Stimulated activated CD4-positive, alpha-beta T cell treated with anti-CD3 and anti-CD28 coated beads, Interleukin-12 subunit alpha, Interleukin-12 subunit beta, amount 100 ng/mL, for 4 hours (primary cell): ENCODE results near the gene WDR93.
A peak's percentile ranks its signal among the peaks of the same experiment; 100 is the strongest.

Source experiments
- DNase-seq: peaks from one replicate; pipeline ENCODE4 v3.0.0-alpha.2; 2020

The WDR93 gene

DNA sequence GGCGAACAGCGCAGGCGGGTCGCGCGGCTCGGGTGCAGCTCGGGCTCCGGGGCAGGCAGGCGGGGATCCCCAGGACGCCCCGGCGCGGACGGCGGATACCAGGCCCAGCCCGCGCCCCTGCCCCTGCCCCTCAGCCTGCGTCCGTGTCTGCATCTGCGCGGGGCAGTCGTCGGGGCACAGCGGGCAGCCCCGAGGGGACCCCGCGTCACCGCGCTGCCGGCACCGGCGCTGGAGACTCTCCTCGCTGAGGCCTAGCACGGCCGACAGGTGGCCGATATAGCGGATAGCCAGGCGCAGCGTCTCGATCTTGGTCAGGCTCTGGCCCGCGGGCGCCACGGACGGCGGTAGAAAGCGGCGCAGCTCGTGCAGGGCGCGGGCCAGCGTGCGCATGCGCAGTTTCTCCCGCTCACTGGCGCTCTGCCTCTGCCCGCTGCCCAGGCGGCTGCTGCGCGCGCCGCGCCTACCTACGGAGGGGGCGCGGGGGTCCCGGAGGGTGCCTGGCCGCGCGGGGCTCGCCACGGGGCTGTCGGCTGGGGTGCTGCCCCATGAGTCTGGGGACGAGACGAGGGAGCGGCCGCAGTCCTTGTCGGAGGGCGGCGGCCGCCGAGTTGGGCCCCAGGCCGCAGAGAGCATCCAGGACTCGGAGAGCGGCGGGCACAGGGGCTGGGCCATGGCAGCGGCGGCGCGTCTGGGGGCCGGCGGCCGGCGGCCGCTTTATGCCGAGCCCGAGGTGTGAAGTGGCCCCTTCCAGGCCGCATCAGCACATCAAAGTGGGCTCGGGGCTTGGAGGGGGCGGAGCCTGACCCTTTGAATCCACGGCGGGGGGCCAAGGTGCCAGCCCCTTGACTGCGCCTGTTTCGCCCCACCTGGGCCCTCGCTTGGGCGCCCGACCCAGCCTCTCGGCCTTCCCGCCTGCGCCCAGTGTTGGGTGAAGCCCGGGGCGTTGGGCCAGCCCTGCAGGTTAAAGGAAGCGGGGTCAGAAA, 60.2 kb downstream of the WDR93 start, which contains the start of gene MESP1:
TSS of gene MESP1 (minus strand) at position 690 of the 983 bp plus-strand sequence. CDS start at position 672, 18 bp downstream.
- DNase-seq = peak; percentile 87

DNA sequence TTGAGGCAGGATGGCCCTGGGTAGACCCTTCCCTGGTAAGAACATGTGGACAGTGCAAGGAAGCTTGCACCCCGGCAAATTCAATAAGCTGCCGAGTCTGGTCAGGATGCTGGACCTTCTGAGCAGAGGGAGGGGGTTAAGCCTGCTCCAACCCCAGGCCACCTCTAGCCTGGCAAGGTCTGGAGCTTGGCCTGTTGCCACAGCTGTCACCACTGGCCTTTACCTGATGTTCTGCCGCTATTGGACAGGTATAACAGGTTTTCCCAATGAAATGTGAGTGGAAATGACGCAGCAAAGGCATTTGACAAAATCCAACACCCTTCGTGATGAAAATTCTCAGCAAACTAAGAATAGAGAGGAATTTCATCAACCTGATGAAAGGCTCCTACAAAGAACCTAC, 61.1 kb downstream of the WDR93 start:
- DNase-seq = no peak

DNA sequence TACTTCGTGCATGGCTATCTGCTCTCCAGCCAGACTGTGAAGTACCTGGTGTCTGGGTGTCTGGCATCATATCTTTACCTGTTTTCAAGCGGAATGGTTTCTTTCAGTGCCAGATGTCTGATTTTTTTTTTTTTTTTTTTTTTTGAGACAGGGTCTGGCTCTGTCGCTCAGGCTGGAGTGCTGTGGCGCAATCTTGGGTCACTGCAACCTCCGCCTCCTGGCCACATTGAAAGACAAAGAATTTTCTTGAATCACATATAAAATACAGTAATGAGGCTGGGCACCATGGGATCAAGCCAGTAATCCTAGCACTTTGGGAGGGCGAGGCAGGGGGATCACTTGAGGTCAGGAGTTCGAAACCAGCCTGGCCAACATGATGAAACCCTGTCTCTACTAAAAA, 63.2 kb downstream of the WDR93 start:
- no peak for DNase-seq

DNA sequence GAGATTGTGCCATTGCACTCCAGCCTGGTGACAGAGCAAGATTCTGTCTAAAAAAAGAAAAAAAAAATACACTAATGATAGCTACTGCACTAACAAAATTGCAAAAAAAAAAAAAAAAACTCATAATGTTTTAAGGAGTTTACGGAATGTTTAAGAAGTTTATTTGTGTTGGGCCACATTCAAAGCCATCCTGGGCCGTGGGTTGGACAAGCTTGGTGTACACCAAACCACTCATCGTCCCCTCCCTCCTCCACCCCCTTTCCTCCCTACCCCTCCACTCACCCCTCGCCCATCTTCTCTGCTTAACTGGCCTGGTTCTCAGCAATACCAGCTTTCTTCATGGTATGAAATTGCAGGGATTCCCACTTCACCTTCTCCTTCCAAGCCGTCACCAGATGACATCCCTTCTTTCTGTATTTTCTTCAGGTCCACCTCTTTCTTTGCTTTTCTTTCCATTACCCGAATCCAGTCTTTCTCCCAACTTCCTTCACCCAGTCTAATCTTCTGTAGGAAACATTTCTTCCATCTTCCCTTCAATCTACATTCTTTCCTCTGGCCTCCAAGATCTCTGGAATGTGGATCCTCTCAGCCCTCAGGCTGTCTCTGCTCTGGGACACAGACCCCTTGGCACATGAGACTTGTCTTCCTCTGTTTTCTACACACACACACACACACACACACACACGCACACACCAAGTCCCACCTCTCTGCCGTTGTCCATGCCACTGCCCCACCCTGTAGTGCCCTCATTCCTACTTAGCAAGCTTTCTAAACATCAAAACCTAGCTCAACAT, 63.9 kb downstream of the WDR93 start:
- DNase-seq = no peak

DNA sequence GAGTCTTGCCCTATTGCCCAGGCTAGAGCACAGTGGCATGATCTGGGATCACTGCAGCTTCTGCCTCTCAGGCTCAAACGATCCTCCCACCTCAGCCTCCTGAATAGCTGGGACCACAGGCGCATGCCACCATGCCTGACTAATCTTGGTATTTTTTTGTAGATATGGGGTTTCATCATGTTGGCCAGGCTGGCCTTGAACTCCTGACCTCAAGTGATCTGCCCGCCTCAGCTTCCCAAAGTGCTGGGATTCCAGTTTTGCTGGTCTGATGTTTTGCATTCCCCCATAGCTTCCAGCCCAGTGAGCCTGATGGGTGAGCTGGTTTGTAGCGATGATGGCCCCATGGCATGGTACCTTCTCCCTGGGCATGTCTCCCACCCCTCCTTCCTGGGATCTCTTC, 65.1 kb downstream of the WDR93 start:
- no peak for DNase-seq

DNA sequence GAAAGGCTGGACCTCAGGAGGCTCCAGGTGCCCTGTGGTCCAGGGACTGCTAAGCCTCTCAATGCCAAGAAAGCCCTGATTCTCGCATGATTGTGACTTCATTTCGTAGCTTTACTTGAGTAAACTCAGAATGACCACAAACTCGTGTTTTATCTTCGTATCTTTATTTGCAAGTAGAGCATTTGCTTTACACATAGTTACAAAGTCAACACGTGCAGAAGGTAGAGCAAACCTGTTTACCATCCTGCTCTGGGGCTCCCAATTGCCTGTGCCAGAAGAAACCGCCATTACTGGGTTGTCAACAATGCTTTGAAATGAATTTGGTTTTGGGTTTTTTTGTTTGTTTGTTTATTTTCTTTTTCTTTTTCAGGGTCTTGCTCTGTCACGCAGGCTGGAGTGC, 66.3 kb downstream of the WDR93 start:
- no peak for DNase-seq

DNA sequence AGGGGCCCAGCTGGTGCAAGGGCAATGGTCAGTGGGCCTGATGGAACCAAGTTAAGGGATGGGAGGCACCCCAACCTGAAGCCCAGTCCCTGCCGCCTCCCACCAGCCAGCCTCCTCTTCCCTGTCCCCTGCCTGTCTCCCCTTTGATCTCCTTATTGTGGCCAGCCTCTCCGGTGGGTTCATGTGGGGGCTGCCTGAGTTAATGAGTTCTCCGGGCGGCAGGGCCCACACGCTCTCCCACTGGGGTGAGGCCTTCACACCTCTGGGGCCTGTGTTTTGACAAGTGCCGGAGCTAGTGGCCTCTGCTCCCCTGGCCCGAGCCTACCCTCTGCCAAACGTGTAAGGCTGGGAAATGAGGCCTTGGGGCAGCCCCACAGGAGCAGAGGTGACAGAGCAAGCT, 67.7 kb downstream of the WDR93 start:
- DNase-seq = no peak

DNA sequence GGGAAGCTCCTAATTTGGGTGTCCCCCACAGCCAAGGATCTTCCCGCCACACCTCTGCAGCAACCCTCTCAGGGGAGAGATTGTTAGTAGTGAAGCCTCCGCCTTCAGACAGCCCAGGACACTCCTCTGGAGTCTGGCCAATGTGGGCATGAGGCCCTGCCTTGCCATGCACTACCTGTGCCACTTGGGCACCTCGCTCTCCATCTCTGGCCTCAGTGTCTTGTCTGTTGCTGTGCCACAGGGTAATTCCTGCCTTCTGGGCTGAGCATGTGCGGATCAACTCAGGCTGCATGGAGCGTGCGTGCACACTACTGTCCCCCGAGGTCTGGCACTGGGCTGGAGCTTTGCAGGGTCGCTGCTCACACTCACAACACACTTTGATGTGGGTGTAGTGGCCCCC, 68.4 kb downstream of the WDR93 start:
- DNase-seq = no peak

DNA sequence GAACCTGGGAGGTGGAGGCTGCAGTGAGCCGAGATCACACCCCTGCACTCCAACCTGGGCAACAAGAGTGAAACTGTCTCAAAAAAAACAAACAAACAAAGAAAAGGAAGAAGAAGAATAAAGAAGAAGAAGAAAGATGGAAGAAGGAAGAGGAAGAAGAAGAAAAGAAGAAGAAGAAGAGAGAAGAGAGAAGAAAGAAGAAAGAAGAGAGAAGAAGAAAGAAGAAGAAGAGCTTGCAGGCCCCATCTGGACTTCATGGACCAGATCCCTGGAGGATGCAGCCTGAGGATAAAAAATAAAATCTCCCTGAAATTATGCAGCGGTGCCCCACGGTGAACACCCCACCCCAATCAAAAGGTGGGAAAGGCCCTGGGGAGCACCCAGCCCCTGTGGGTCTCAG, 69.2 kb downstream of the WDR93 start:
- no peak for DNase-seq

DNA sequence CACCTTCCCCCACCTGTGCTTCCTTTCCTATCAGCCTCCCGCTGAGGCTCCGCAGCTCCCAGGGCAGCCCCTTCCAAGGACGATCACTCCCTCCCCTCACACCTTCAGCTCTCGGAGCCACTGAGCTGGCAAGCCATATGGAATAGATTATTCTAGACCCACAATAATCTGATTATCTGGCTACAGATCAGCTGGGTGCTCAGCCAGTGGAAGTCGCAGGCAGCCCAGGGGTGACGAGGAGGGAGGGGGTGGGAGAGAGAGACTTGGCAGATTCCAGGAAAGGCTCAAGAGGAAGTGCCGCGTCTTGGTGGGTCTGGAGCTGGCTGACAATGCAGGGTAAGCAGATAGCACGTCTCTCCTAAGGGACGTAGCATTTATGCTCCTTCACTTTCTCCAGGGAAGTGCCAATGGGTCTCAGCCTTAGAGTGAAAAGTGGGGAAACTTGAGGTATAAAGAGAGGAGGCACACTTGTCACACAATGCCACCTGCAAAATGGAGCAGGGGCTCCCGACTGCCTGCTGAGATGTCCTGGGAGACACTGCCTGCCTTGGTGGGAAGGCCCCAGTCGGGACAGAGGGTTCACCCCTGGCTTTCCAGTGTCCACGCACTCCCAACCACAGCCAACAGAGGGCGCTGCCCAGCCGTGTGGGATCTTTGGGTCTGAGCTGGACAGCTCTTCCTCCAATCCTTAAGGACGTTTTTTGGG, 69.8 kb downstream of the WDR93 start:
- DNase-seq = peak; percentile 65

DNA sequence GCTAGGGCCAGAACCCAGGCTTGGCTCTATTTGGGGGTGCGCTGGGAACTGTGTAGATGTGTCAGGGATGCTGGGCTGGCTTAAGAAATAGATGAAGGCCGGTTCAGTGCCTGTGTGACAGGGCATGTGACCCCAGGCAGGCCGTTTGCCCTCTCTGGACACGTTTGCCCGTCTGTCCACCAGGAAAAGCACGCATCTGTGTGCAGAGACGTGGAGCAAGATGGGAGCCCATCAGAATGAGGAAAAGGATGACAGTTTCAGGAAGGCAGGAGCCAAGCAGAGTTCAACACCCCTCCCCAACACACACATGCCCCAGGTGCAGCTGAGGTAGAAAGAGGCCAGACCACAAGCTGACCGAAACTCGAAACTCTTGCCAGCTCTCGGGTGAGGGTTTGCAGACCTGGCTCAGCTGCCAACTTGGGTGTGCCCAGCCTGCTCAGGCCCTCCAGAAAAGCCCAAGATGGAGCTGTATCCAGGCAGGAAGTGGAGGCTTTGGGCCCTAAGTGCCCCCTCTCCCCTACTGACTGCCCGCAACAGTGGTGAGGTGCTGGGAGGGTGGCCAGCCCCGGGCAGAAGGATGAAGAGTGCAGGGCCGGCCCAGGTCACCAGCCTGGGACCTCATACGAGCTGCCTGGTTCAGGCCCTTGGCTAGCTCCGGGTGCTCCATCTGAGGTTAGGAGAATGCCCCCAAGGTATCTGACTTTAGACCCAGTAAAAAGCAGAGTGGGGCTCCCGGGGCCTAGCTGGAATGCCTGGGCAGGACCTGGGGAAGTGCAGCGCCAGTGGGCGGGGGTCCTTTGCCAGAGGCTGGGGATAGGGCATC, 70.6 kb downstream of the WDR93 start:
- DNase-seq = no peak

DNA sequence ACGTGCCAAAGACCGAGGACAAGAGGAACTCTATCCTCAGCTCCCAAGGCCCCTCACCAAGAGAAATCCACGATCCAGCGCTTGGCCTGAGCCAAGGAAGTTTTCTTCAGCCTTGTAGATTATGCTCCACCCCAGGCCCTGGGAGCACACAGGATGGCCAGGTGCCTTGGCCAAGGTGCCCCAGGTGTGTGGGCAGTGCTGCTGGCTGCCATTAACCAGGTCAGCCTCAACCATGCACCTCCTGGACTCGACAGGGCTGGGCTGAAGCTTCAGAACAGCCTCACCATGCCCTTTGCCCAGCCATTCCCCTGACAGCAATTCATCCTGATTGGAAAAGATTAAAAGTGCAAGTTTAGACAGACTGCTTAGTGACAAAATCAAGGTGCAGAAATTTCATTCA, 71.3 kb downstream of the WDR93 start:
- DNase-seq = no peak

DNA sequence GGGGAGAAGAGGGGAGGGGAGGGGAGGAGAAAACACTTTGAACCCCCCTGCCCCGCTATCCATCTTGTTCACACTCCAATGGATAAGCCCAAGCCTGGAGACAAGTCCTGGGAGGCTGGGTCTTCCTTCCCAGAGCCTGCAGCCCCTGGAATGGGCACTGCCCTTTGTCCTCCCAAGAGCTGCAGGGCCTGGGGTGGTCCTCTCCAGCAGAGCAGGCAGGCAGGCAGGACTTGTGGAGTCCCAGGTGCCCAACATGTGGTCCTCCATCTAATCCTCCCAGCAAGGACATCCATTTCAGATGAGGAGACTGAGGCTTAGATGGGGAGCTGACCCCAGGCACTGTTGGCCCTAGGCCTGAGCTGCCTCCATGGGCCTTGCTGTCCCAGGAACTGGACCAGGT, 75.1 kb downstream of the WDR93 start:
- DNase-seq = no peak

DNA sequence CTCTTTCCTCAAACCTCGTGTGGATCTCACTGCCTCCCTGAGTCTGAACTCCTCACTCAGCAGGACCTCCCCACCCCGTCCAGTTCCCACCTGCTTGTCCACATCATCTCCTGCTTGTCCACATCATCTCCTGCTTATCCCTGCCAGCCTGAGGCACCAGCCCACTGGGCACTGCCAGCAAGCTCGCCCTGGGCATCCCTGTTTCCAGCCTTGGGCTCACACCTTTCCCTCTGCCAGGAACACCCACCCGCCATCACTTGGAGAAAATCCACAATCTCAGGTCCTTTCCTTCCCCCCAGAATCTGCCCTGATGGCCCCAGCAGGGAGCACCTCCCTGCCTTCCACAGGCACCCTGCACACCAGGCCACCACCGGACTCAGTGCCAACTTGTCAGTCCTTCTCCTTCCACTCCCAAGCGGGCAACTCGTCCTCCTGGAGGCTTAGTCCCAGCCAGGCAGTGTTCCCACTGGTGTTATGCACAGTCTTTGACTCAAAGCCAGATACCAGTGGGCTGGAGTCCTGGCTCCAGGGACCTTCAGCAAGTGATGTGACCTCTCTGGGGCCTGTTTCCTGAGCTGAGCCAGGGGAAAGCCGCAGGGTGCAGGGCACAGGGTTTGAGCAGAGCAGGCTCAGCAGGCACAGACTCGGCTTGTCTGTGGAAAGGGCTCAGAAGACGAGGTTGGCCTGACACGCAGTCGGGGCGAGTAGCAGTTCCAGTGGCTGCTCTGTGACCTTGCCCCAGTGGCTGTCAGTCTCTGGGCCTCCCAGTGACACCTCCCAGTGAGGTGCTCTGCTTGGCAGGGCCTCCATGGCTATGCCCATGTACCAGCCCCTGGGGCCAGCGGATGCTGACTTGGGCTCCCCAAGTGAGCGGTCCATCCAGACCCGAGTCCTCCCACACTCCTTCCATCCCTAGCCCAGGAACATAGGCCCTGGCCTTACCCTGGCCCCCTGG, 76.0 kb downstream of the WDR93 start:
- no peak for DNase-seq

DNA sequence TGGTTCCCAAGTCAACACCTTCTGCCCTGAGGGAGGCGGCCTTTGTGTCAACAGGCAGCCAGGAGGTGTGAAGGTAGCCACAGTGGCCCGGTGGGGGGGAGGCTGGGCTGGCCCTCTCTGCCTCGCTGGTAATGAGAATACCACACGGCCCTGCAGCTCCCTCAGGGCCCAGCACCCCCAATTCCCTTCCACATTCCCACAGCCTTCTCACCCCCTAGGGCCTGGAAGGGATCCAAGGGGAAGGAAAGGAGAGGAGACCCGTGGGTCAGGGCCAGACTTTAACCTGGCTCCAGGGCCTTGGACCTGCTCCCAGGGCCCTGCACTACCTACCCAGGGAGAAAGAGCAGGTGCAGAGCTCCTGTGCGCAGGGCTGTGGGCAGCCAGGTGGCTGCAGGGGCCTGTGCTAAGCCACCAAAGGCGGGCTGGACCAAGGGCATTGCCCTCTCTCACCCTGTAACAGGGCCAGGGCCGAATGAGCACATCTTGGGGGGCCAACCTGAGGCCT, 76.9 kb downstream of the WDR93 start:
- no peak for DNase-seq

DNA sequence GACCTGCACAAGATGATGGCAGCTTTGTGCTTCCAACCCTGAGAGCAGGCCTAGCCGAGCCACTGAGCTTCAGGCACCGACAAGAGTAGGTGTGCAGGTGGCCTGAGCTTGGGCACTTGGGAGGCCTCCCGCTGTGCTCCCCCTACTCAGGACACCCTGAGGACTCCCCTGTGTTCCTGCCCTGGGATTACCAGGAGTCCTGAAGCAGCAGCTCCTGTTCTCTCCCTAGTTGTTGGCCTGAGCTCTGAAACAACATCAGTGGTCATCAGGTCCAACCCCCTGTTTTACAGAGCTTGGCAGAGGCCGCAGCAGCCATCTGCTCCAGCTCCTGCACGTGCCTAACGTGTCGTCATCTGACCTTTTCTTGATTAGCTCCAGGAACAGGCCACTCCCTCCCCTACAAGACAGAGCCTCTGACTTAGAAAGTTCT, 77.5 kb downstream of the WDR93 start:
- no peak for DNase-seq

DNA sequence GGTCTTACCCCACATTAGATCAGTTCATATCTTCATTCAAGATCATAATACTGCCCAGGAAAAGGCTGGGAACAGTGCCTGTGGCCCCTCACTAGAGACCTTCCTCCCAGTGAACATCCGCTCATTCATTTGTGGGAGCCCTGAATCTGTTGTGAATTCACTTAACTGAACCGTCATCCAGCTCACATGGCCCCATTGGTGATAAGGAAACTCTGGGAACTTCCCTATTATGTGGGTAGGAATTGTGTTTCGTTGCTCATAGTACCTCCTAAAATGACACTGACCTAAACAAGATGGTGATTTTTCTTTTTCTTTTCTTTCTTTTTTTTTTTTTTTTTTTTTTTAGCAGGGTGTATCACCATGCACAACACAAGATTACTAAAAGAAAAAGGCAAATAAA, 78.8 kb downstream of the WDR93 start:
- DNase-seq = no peak

DNA sequence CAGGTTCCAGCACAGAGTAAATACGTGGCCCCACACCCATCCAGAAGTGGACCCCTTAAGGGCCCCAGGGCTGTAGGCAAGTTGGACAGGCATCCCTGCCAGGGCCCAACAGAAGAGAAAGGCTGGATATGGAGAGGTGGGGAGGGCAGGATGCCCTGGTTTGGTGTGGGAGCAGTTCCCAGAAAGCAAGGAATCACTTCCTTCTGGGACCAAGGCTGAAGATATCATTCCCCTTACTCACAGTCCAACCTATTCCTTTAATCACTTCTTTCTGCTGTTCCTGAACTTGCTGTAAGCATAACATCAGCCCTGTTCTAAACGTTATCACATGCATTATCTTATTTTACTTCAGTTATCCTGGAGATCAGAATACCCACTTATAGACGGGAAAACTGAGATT, 79.4 kb downstream of the WDR93 start:
- DNase-seq = no peak

DNA sequence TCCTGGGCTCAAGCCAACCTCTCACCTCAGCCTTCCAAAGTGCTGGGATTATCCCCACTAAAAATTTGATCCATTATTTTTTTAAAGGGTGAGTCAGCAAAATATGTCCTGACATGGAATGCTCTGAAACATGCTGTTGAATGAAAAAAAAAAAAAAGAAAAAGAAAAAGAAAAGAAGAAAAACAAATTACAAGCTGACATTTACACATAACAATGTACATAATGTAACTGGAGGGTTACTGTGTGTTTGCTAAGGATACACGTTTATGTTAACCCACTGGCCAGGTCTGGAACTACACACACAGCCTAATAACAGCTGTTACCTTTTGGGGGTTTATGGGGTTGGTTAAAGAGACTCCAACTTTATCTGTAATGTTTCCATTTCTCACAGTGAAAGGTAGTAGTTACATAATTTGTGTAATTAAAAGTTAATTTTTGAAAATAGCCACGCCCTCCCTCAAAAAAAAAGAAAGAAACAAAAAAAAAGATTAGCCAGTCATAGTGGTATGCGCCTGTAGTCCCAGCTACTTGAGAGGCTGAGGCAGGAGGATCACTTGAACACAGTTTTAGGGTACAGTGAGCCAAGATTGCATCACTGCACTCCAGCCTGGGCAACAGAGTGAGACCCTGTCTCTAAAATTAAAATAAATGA, 82.4 kb downstream of the WDR93 start:
- DNase-seq = no peak

DNA sequence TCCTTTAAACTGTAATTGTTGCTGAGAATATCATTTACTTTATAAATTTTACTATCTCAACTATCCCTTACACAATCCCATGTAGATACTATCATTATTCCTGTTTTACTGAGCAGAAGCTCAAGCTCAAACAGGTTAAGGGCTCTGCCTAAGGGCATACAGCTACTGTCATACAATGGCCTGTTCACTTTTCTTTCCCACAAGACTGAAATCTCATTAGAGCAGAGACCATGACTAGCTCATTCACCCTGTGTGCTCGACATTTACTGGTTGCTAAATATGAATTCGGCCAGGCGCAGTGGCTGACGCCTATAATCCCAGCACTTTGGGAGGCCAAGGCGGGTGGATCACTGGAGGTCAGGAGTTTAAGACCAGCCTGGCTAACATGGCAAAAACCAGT, 83.9 kb downstream of the WDR93 start:
- no peak for DNase-seq
